GM23338 (cell line): ENCODE measurements around the gene DOCK11. TPM values are rescaled to one million over a fixed set of nuclear protein-coding genes. Genes with fewer than 3 reads are reported as not detected.

Experiments used
- ATAC-seq: fragments of 200-7000 bp; cut with Tn5 transposase; 3 replicates; pipeline ENCODE4 v1.9.1; 2020
- DNase-seq: peaks from one replicate; pipeline ENCODE4 v3.0.0-alpha.2; 2015; ENCODE audit warnings: low spot score
- H2AFZ ChIP-seq: fragments of 200-600 bp; sonication (generic); 2 replicates; pipeline ENCODE4 v1.8.0; 2016; ENCODE audit warnings: antibody characterized with exemption, mild to moderate bottlenecking, moderate library complexity
- H3F3A ChIP-seq: fragments of 200-600 bp; sonication (generic); replicated peaks from 2 replicates; pipeline ENCODE4 v1.8.0; 2017; ENCODE audit warnings: antibody characterized with exemption, mixed run types, low read depth
- H3K27ac ChIP-seq: fragments of 200-600 bp; sonication (generic); 2 replicates; pipeline ENCODE4 v1.6.1; 2016; ENCODE audit warnings: low read depth
- H3K27me3 ChIP-seq: fragments of 200-600 bp; sonication (generic); 2 replicates; pipeline ENCODE4 v1.8.0; 2016; ENCODE audit warnings: mild to moderate bottlenecking, mixed run types, moderate library complexity; ENCODE audit not compliant: insufficient read depth
- H3K36me3 ChIP-seq: fragments of 200-600 bp; sonication (generic); 2 replicates; pipeline ENCODE4 v1.8.0; 2016; ENCODE audit warnings: mild to moderate bottlenecking; ENCODE audit not compliant: insufficient read depth
- H3K4me1 ChIP-seq: fragments of 200-600 bp; sonication (generic); 2 replicates; pipeline ENCODE4 v1.8.0; 2016; ENCODE audit warnings: mild to moderate bottlenecking, moderate library complexity; ENCODE audit not compliant: insufficient read depth
- H3K4me2 ChIP-seq: fragments of 200-600 bp; sonication (generic); 2 replicates; pipeline ENCODE4 v1.7.1; 2017; ENCODE audit warnings: mixed run types
- H3K4me3 ChIP-seq: fragments of 200-600 bp; sonication (generic); 2 replicates; pipeline ENCODE4 v1.6.1; 2016; ENCODE audit warnings: mixed run types
- H3K79me2 ChIP-seq: fragments of 200-600 bp; sonication (generic); replicated peaks from 2 replicates; pipeline ENCODE4 v1.8.0; 2017; ENCODE audit warnings: mild to moderate bottlenecking; ENCODE audit not compliant: insufficient read depth
- H3K9me2 ChIP-seq: fragments of 200-600 bp; sonication (generic); 2 replicates; pipeline ENCODE4 v1.8.0; 2017; ENCODE audit not compliant: insufficient read depth
- H4K20me1 ChIP-seq: fragments of 200-600 bp; sonication (generic); replicated peaks from 2 replicates; pipeline ENCODE4 v1.8.0; 2017; ENCODE audit warnings: mild to moderate bottlenecking; ENCODE audit not compliant: insufficient read depth
- H3K27ac Mint-ChIP-seq: 2 replicates; pipeline ENCODE4 v1.8.0; 2020; ENCODE audit warnings: inconsistent platforms, mild to moderate bottlenecking, moderate library complexity, mixed read lengths
- H3K27me3 Mint-ChIP-seq: 3 replicates; pipeline ENCODE4 v1.8.0; 2022; ENCODE audit warnings: low read depth, mild to moderate bottlenecking, moderate library complexity, mixed read lengths, inconsistent platforms; ENCODE audit not compliant: insufficient read depth, poor library complexity
- H3K36me3 Mint-ChIP-seq: 3 replicates; pipeline ENCODE4 v1.8.0; 2021; ENCODE audit warnings: low read depth, mild to moderate bottlenecking, inconsistent platforms, moderate library complexity, mixed read lengths
- H3K4me1 Mint-ChIP-seq: 3 replicates; pipeline ENCODE4 v1.8.0; 2020; ENCODE audit warnings: mild to moderate bottlenecking, inconsistent platforms, mixed read lengths
- H3K4me3 Mint-ChIP-seq: 3 replicates; pipeline ENCODE4 v1.8.0; 2021; ENCODE audit warnings: moderate library complexity, mild to moderate bottlenecking, inconsistent platforms, mixed read lengths
- H3K9me3 Mint-ChIP-seq: 3 replicates; pipeline ENCODE4 v1.8.0; 2020; ENCODE audit warnings: moderate library complexity, mild to moderate bottlenecking, inconsistent platforms, mixed read lengths
- CREB1 ChIP-seq: fragments of 250-450 bp; sonication (Bioruptor Pico); IDR thresholded peaks from 2 replicates; pipeline ENCODE4 v1.5.0; 2020; ENCODE audit warnings: low read depth, mild to moderate bottlenecking, moderate library complexity
- CTCF ChIP-seq, 2 experiments: fragments of 200-600 bp in 1 of 2; sonication (generic) in 1 of 2; conservative IDR thresholded peaks; 2 replicates each; pipeline versions ENCODE4 v1.5.1 to v1.6.1; 2016 to 2017; ENCODE audit warnings: antibody characterized with exemption in 2 of 2, low read depth in 2 of 2, mild to moderate bottlenecking in 2 of 2, moderate library complexity in 1 of 2
- ETS1 ChIP-seq: IDR thresholded peaks from 2 replicates; pipeline ENCODE4 v1.6.1; 2016; ENCODE audit warnings: antibody characterized with exemption
- EZH2 ChIP-seq: fragments of 200-600 bp; sonication (generic); IDR thresholded peaks from one replicate; pipeline ENCODE4 v1.8.0; 2017; ENCODE audit warnings: antibody characterized with exemption, mild to moderate bottlenecking, low read depth; ENCODE audit not compliant: unreplicated experiment
- EZH2phosphoT487 ChIP-seq: fragments of 200-600 bp; sonication (generic); IDR thresholded peaks from one replicate; pipeline ENCODE4 v1.8.1; 2018; ENCODE audit warnings: antibody characterized with exemption; ENCODE audit not compliant: unreplicated experiment
- JUNB ChIP-seq: IDR thresholded peaks from one replicate; pipeline ENCODE4 v1.6.1; 2016; ENCODE audit warnings: antibody characterized with exemption; ENCODE audit not compliant: unreplicated experiment
- NANOG ChIP-seq: IDR thresholded peaks from 2 replicates; pipeline ENCODE4 v1.6.1; 2016; ENCODE audit warnings: antibody characterized with exemption, borderline replicate concordance
- POLR2AphosphoS5 ChIP-seq: IDR thresholded peaks from 2 replicates; pipeline ENCODE4 v1.6.1; 2016; ENCODE audit warnings: antibody characterized with exemption, low read depth
- REST ChIP-seq: IDR thresholded peaks from one replicate; pipeline ENCODE4 v1.6.1; 2018; ENCODE audit warnings: antibody characterized with exemption; ENCODE audit not compliant: unreplicated experiment
- STAT1 ChIP-seq: IDR thresholded peaks from one replicate; pipeline ENCODE4 v1.6.1; 2016; ENCODE audit warnings: antibody characterized with exemption; ENCODE audit not compliant: unreplicated experiment
- ZNF114 ChIP-seq: fragments of 250-450 bp; sonication (Bioruptor Pico); IDR thresholded peaks from 2 replicates; pipeline ENCODE4 v1.5.0; 2020; ENCODE audit warnings: mild to moderate bottlenecking, moderate library complexity
- ZNF331 ChIP-seq: fragments of 250-450 bp; sonication (Bioruptor Pico); IDR thresholded peaks from 2 replicates; pipeline ENCODE4 v1.5.0; 2020; ENCODE audit warnings: low read depth, mild to moderate bottlenecking, moderate library complexity
- ZNF462 ChIP-seq: fragments of 250-450 bp; sonication (Bioruptor Pico); IDR thresholded peaks from 2 replicates; pipeline ENCODE4 v1.5.0; 2020; ENCODE audit warnings: mild to moderate bottlenecking, moderate library complexity
- polyA plus RNA-seq: library from polyadenylated mRNA; unstranded; fragments of >200 nt; fragmentation: Nextera tagmentation; extraction: Ambion mirVana; gene quantifications from 2 replicates; pipeline ENCODE4 v1.2.1, GENCODE V29; 2016
- total RNA-seq: library from RNA; depleted of rRNA; stranded (reverse); fragments of >200 nt; shearing (Covaris generic); gene quantifications from 2 replicates; pipeline ENCODE4 v1.2.3, GENCODE V29; 2014

DOCK11 gene
- total and polyA plus RNA-seq, 2 experiments from 2014 or later, result 6.0 to 12.3 TPM

- no peaks in the 10 kb centered on the region for H3K79me2 ChIP-seq
- no peak overlapping the region for H3K27ac ChIP-seq
- Mint-ChIP-seq H3K27me3 (peaks cover 24% of the 10 kb centered on the region), H3K4me3 (peak overlapping the region; percentile 68), H3K27ac (no peak overlapping the region), H3K9me3 (peaks cover 3% of the 10 kb centered on the region; the same call in 2 of the 3 replicates), H3K36me3 (peaks cover 4% of the 10 kb centered on the region), H3K4me1 (peaks cover 47% of the 10 kb centered on the region)
- no peaks in the 10 kb centered on the region for H4K20me1 ChIP-seq
- no peaks in the 10 kb centered on the region for H3K9me2 ChIP-seq
- H3K4me2 ChIP-seq, result peak overlapping the region; percentile 76
- no peak for TF ChIP-seq JUNB
- no peak for TF ChIP-seq STAT1
- no peak for TF ChIP-seq EZH2phosphoT487
- TF ChIP-seq CREB1, result no peak
- no peak for TF ChIP-seq NANOG
- no peak for TF ChIP-seq CTCF (conservative IDR thresholded peaks at IDR 0.05; ENCODE audit: low read depth in 2 of 2)
- no peak for TF ChIP-seq POLR2AphosphoS5
- no peak for TF ChIP-seq ZNF114 (CRISPR knock-in tag)
- TF ChIP-seq EZH2, result no peak
- TF ChIP-seq ZNF462 (CRISPR knock-in tag), result no peak
- no peak for TF ChIP-seq REST
- TF ChIP-seq ETS1, result no peak
- no peak for TF ChIP-seq ZNF331 (CRISPR knock-in tag)
- no peak for DNase-seq
- H3K36me3 ChIP-seq, result no peaks in the 10 kb centered on the region
- peaks cover 14% of the 10 kb centered on the region; the same call in 1 of the 2 replicates for H3K4me1 ChIP-seq
- ATAC-seq, result peak; percentile 8
- peak overlapping the region; percentile 60 for H3K4me3 ChIP-seq
- peaks cover 20% of the 10 kb centered on the region for H3K27me3 ChIP-seq
- peak overlapping the region; percentile 80; the same call in 1 of the 2 replicates for H2AFZ ChIP-seq
- no peaks in the 10 kb centered on the region for H3F3A ChIP-seq
These were observed 232.2 kb downstream of the DOCK11 start for GRCh38 chrX:118727686-118728339.
